ENCODE results near the gene ZNF469.

- TF ChIP-seq POLR2AphosphoS5 (IDR thresholded peaks at IDR 0.05; ENCODE audit: low read depth, low read length) (no peak), POLR2A (IDR thresholded peaks at IDR 0.05; ENCODE audit: low read depth, low read length) (no peak), TAF1 (IDR thresholded peaks at IDR 0.05; ENCODE audit: borderline replicate concordance, low read depth, low read length) (no peak)
Measured at GRCh38 chr16:88359008-88359407, 23.8 kb upstream of the ZNF469 start.

All from GM12892 (cell line).